Loucy (cell line): ENCODE measurements around the gene COG4.

ENCODE experiments used
- CTCF ChIP-seq: fragments of 200-600 bp; sonication (generic); conservative IDR thresholded peaks from 2 replicates; pipeline ENCODE4 v1.5.1; 2014; ENCODE audit warnings: mild to moderate bottlenecking, antibody characterized with exemption, low read length
- EZH2phosphoT487 ChIP-seq: fragments of 200-600 bp; IDR thresholded peaks from 2 replicates; pipeline ENCODE4 v1.6.1; 2018; ENCODE audit warnings: antibody characterized with exemption, mild to moderate bottlenecking, moderate library complexity, borderline replicate concordance

GRCh38 chr16:70556063-70556462, 32.7 kb upstream of the COG4 start:
- TF ChIP-seq CTCF (no peak), EZH2phosphoT487 (no peak)
